ENCODE results near the gene BUB3.

BUB3 gene

GRCh38 chr10:123143825-123144168 lies 10.4 kb upstream of the BUB3 start:
- H2AFZ ChIP-seq (ENCODE audit: insufficient read depth, low read length, poor library complexity) = no peak overlapping the region
- no peak overlapping the region for H2BK12ac ChIP-seq (ENCODE audit: low read length)
- H3K18ac ChIP-seq (ENCODE audit: low read length) = no peak overlapping the region
- H3K79me2 ChIP-seq (ENCODE audit: control insufficient read depth, insufficient read depth, low read length, poor library complexity) = no peaks in the 10 kb centered on the region
- H2BK5ac ChIP-seq (ENCODE audit: low read depth, low read length, poor library complexity) = no peak overlapping the region
- H2BK120ac ChIP-seq (ENCODE audit: insufficient read depth, low read length, poor library complexity) = no peak overlapping the region
- no peaks in the 10 kb centered on the region for H3K79me1 ChIP-seq (ENCODE audit: low read length)
- H3K4me1 ChIP-seq (ENCODE audit: control insufficient read depth in 1 of 2, insufficient read depth in 2 of 2, low read length in 2 of 2) = peaks cover 0 to 16% of the 10 kb centered on the region in 2 experiments
- DNase-seq = no peak
- peaks cover 98% of the 10 kb centered on the region for H3K27me3 ChIP-seq (ENCODE audit: insufficient read depth, low read length)
- H3K23ac ChIP-seq (ENCODE audit: low read length) = no peak overlapping the region
- no peak overlapping the region for H2AK5ac ChIP-seq (ENCODE audit: low read length)
- no peak overlapping the region for H4K91ac ChIP-seq (ENCODE audit: low read depth, low read length)
- H3K14ac ChIP-seq (ENCODE audit: low read length) = no peak overlapping the region
- no peak overlapping the region for H3K9ac ChIP-seq (ENCODE audit: low read length)
- H3K4me3 ChIP-seq (ENCODE audit: low read depth, low read length) = no peak overlapping the region
- H4K12ac ChIP-seq (ENCODE audit: low read depth, low read length) = no peak overlapping the region
- no peak overlapping the region for H3K27ac ChIP-seq (ENCODE audit: low read depth, low read length)
- H3K36me3 ChIP-seq (ENCODE audit: control insufficient read depth in 1 of 2, insufficient read depth in 2 of 2, low read length in 2 of 2) = no peaks in the 10 kb centered on the region
- no peak overlapping the region for H4K8ac ChIP-seq (ENCODE audit: low read depth, low read length)
- no peak overlapping the region for H3K4me2 ChIP-seq (ENCODE audit: low read length)
- H3K4ac ChIP-seq (ENCODE audit: low read depth, low read length) = no peak overlapping the region
- no CpG with 5 or more reads among the region's 10 CpGs for whole genome bisulfite sequencing (ENCODE audit: extremely low coverage, insufficient coverage, insufficient read length)
- peaks cover 8% of the 10 kb centered on the region for H3K9me3 ChIP-seq (ENCODE audit: insufficient read depth, low read depth, low read length)

GRCh38 chr10:123144697-123145541 lies 9.3 kb upstream of the BUB3 start:
- H3K4me3 ChIP-seq (ENCODE audit: low read depth, low read length) = no peak overlapping the region
- H4K12ac ChIP-seq (ENCODE audit: low read depth, low read length) = no peak overlapping the region
- no peak overlapping the region for H3K23ac ChIP-seq (ENCODE audit: low read length)
- no peak overlapping the region for H3K27ac ChIP-seq (ENCODE audit: low read depth, low read length)
- no peak overlapping the region for H3K18ac ChIP-seq (ENCODE audit: low read length)
- no peak overlapping the region for H2AFZ ChIP-seq (ENCODE audit: insufficient read depth, low read length, poor library complexity)
- no CpG with 5 or more reads among the region's 29 CpGs for WGBS (ENCODE audit: extremely low coverage, insufficient coverage, insufficient read length)
- no peak overlapping the region for H2BK120ac ChIP-seq (ENCODE audit: insufficient read depth, low read length, poor library complexity)
- no peak overlapping the region for H2AK5ac ChIP-seq (ENCODE audit: low read length)
- no peak overlapping the region for H4K91ac ChIP-seq (ENCODE audit: low read depth, low read length)
- H3K4ac ChIP-seq (ENCODE audit: low read depth, low read length) = no peak overlapping the region
- no peak overlapping the region for H4K8ac ChIP-seq (ENCODE audit: low read depth, low read length)
- H3K4me2 ChIP-seq (ENCODE audit: low read length) = no peak overlapping the region
- no peak for DNase-seq
- no peaks in the 10 kb centered on the region for H3K36me3 ChIP-seq (ENCODE audit: control insufficient read depth in 1 of 2, insufficient read depth in 2 of 2, low read length in 2 of 2)
- H3K4me1 ChIP-seq (ENCODE audit: control insufficient read depth in 1 of 2, insufficient read depth in 2 of 2, low read length in 2 of 2) = peaks cover 3 to 12% of the 10 kb centered on the region in 2 experiments
- peaks cover 8% of the 10 kb centered on the region for H3K9me3 ChIP-seq (ENCODE audit: insufficient read depth, low read depth, low read length)
- no peak overlapping the region for H3K14ac ChIP-seq (ENCODE audit: low read length)
- H3K79me2 ChIP-seq (ENCODE audit: control insufficient read depth, insufficient read depth, low read length, poor library complexity) = no peaks in the 10 kb centered on the region
- no peak overlapping the region for H2BK12ac ChIP-seq (ENCODE audit: low read length)
- H3K9ac ChIP-seq (ENCODE audit: low read length) = no peak overlapping the region
- H2BK5ac ChIP-seq (ENCODE audit: low read depth, low read length, poor library complexity) = no peak overlapping the region
- H3K27me3 ChIP-seq (ENCODE audit: insufficient read depth, low read length) = peaks cover 98% of the 10 kb centered on the region
- H3K79me1 ChIP-seq (ENCODE audit: low read length) = no peaks in the 10 kb centered on the region

GRCh38 chr10:123145542-123146012 lies 8.6 kb upstream of the BUB3 start:
- Histone ChIP-seq H3K4me2 (ENCODE audit: low read length) (no peak overlapping the region), H3K9me3 (ENCODE audit: insufficient read depth, low read depth, low read length) (peaks cover 8% of the 10 kb centered on the region), H2BK5ac (ENCODE audit: low read depth, low read length, poor library complexity) (no peak overlapping the region), H4K91ac (ENCODE audit: low read depth, low read length) (no peak overlapping the region), H4K8ac (ENCODE audit: low read depth, low read length) (no peak overlapping the region), H3K4me1 (ENCODE audit: control insufficient read depth in 1 of 2, insufficient read depth in 2 of 2, low read length in 2 of 2) (peaks cover 3 to 11% of the 10 kb centered on the region in 2 experiments), H3K14ac (ENCODE audit: low read length) (no peak overlapping the region), H3K36me3 (ENCODE audit: control insufficient read depth in 1 of 2, insufficient read depth in 2 of 2, low read length in 2 of 2) (no peaks in the 10 kb centered on the region), H2BK120ac (ENCODE audit: insufficient read depth, low read length, poor library complexity) (no peak overlapping the region), H2AK5ac (ENCODE audit: low read length) (no peak overlapping the region), H3K4me3 (ENCODE audit: low read depth, low read length) (no peak overlapping the region), H3K27ac (ENCODE audit: low read depth, low read length) (no peak overlapping the region), H3K27me3 (ENCODE audit: insufficient read depth, low read length) (peaks cover 98% of the 10 kb centered on the region), H3K23ac (ENCODE audit: low read length) (no peak overlapping the region), H3K79me2 (ENCODE audit: control insufficient read depth, insufficient read depth, low read length, poor library complexity) (no peaks in the 10 kb centered on the region), H3K18ac (ENCODE audit: low read length) (no peak overlapping the region), H2BK12ac (ENCODE audit: low read length) (no peak overlapping the region), H3K79me1 (ENCODE audit: low read length) (no peaks in the 10 kb centered on the region), H3K4ac (ENCODE audit: low read depth, low read length) (no peak overlapping the region), H3K9ac (ENCODE audit: low read length) (no peak overlapping the region), H2AFZ (ENCODE audit: insufficient read depth, low read length, poor library complexity) (no peak overlapping the region), H4K12ac (ENCODE audit: low read depth, low read length) (no peak overlapping the region)
- DNase-seq = no peak
- WGBS (ENCODE audit: extremely low coverage, insufficient coverage, insufficient read length) = no CpG with 5 or more reads among the region's 14 CpGs

GRCh38 chr10:123146013-123146893 lies 7.9 kb upstream of the BUB3 start:
- Histone ChIP-seq H2BK120ac (ENCODE audit: insufficient read depth, low read length, poor library complexity) (no peak overlapping the region), H3K4ac (ENCODE audit: low read depth, low read length) (no peak overlapping the region), H3K23ac (ENCODE audit: low read length) (no peak overlapping the region), H3K9ac (ENCODE audit: low read length) (no peak overlapping the region), H3K27me3 (ENCODE audit: insufficient read depth, low read length) (peaks cover 98% of the 10 kb centered on the region), H3K36me3 (ENCODE audit: control insufficient read depth in 1 of 2, insufficient read depth in 2 of 2, low read length in 2 of 2) (no peaks in the 10 kb centered on the region), H4K8ac (ENCODE audit: low read depth, low read length) (no peak overlapping the region), H3K79me2 (ENCODE audit: control insufficient read depth, insufficient read depth, low read length, poor library complexity) (no peaks in the 10 kb centered on the region), H3K4me2 (ENCODE audit: low read length) (peak overlapping the region; percentile 23), H4K91ac (ENCODE audit: low read depth, low read length) (no peak overlapping the region), H4K12ac (ENCODE audit: low read depth, low read length) (no peak overlapping the region), H3K9me3 (ENCODE audit: insufficient read depth, low read depth, low read length) (peaks cover 7% of the 10 kb centered on the region), H2AFZ (ENCODE audit: insufficient read depth, low read length, poor library complexity) (no peak overlapping the region), H2AK5ac (ENCODE audit: low read length) (no peak overlapping the region), H3K18ac (ENCODE audit: low read length) (no peak overlapping the region), H3K27ac (ENCODE audit: low read depth, low read length) (no peak overlapping the region), H2BK12ac (ENCODE audit: low read length) (no peak overlapping the region), H2BK5ac (ENCODE audit: low read depth, low read length, poor library complexity) (no peak overlapping the region), H3K4me1 (ENCODE audit: control insufficient read depth in 1 of 2, insufficient read depth in 2 of 2, low read length in 2 of 2) (peaks cover 8 to 16% of the 10 kb centered on the region in 2 experiments), H3K14ac (ENCODE audit: low read length) (no peak overlapping the region), H3K4me3 (ENCODE audit: low read depth, low read length) (no peak overlapping the region), H3K79me1 (ENCODE audit: low read length) (no peaks in the 10 kb centered on the region)
- WGBS (ENCODE audit: extremely low coverage, insufficient coverage, insufficient read length) = no CpG with 5 or more reads among the region's 59 CpGs
- no peak for DNase-seq

Data from trophoblast cell (in vitro differentiated cells and primary cell).